GM23338 (cell line): ENCODE results near the gene COG1.

Experiments
- CREB1 ChIP-seq: fragments of 250-450 bp; sonication (Bioruptor Pico); IDR thresholded peaks from 2 replicates; pipeline ENCODE4 v1.5.0; 2020; ENCODE audit warnings: low read depth, mild to moderate bottlenecking, moderate library complexity
- CTCF ChIP-seq, 2 experiments: fragments of 200-600 bp in 1 of 2; sonication (generic) in 1 of 2; conservative IDR thresholded peaks; 2 replicates each; pipeline versions ENCODE4 v1.5.1 to v1.6.1; 2016 to 2017; ENCODE audit warnings: antibody characterized with exemption in 2 of 2, low read depth in 2 of 2, mild to moderate bottlenecking in 2 of 2, moderate library complexity in 1 of 2
- EZH2 ChIP-seq: fragments of 200-600 bp; sonication (generic); IDR thresholded peaks from one replicate; pipeline ENCODE4 v1.8.0; 2017; ENCODE audit warnings: antibody characterized with exemption, mild to moderate bottlenecking, low read depth; ENCODE audit not compliant: unreplicated experiment
- EZH2phosphoT487 ChIP-seq: fragments of 200-600 bp; sonication (generic); IDR thresholded peaks from one replicate; pipeline ENCODE4 v1.8.1; 2018; ENCODE audit warnings: antibody characterized with exemption; ENCODE audit not compliant: unreplicated experiment
- JUNB ChIP-seq: IDR thresholded peaks from one replicate; pipeline ENCODE4 v1.6.1; 2016; ENCODE audit warnings: antibody characterized with exemption; ENCODE audit not compliant: unreplicated experiment
- NANOG ChIP-seq: IDR thresholded peaks from 2 replicates; pipeline ENCODE4 v1.6.1; 2016; ENCODE audit warnings: antibody characterized with exemption, borderline replicate concordance
- POLR2AphosphoS5 ChIP-seq: IDR thresholded peaks from 2 replicates; pipeline ENCODE4 v1.6.1; 2016; ENCODE audit warnings: antibody characterized with exemption, low read depth
- ZNF331 ChIP-seq: fragments of 250-450 bp; sonication (Bioruptor Pico); IDR thresholded peaks from 2 replicates; pipeline ENCODE4 v1.5.0; 2020; ENCODE audit warnings: low read depth, mild to moderate bottlenecking, moderate library complexity
- TF ChIP-seq, protein P1 (sequence below): IDR thresholded peaks from one replicate; pipeline ENCODE4 v1.6.1; 2018; ENCODE audit warnings: antibody characterized with exemption; ENCODE audit not compliant: unreplicated experiment
- TF ChIP-seq, protein P2 (sequence below): IDR thresholded peaks from 2 replicates; pipeline ENCODE4 v1.6.1; 2016; ENCODE audit warnings: antibody characterized with exemption

DNA sequence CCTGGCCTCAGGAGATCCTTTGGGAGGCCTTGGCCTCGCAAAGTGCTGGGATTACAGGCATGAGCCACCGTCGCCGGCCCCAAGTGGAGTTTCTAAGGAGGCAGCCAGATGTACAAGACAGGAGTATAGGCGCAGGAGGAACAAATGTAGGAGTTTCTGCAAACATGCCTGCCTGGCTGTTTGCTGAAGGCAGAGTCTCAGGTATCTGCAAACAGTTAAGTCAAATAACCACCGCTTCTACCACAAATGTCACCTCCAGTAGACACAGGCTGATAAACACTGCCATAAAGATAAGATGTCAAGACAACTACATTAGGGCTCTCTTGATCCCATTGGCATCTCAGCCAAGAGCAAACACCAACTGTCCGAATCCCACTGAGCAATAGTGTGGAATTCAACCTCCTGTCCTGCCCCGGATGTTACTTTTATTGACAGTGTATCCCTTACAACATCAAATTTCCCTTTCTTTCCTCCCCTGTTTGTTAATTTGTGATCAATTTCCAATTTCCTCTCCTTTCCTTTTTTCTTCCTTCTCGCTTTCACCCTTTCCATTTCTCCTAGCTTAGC lies 5.6 kb upstream of the COG1 start:
- TF ChIP-seq, protein P1, sequence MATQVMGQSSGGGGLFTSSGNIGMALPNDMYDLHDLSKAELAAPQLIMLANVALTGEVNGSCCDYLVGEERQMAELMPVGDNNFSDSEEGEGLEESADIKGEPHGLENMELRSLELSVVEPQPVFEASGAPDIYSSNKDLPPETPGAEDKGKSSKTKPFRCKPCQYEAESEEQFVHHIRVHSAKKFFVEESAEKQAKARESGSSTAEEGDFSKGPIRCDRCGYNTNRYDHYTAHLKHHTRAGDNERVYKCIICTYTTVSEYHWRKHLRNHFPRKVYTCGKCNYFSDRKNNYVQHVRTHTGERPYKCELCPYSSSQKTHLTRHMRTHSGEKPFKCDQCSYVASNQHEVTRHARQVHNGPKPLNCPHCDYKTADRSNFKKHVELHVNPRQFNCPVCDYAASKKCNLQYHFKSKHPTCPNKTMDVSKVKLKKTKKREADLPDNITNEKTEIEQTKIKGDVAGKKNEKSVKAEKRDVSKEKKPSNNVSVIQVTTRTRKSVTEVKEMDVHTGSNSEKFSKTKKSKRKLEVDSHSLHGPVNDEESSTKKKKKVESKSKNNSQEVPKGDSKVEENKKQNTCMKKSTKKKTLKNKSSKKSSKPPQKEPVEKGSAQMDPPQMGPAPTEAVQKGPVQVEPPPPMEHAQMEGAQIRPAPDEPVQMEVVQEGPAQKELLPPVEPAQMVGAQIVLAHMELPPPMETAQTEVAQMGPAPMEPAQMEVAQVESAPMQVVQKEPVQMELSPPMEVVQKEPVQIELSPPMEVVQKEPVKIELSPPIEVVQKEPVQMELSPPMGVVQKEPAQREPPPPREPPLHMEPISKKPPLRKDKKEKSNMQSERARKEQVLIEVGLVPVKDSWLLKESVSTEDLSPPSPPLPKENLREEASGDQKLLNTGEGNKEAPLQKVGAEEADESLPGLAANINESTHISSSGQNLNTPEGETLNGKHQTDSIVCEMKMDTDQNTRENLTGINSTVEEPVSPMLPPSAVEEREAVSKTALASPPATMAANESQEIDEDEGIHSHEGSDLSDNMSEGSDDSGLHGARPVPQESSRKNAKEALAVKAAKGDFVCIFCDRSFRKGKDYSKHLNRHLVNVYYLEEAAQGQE, result no peak
- TF ChIP-seq CTCF (conservative IDR thresholded peaks at IDR 0.05; ENCODE audit: low read depth in 2 of 2), result no peak
- TF ChIP-seq POLR2AphosphoS5, result no peak
- no peak for TF ChIP-seq EZH2phosphoT487
- no peak for TF ChIP-seq EZH2
- TF ChIP-seq ZNF331, result no peak
- TF ChIP-seq CREB1 (CRISPR knock-in tag), result no peak
- TF ChIP-seq NANOG, result no peak
- TF ChIP-seq, protein P2, sequence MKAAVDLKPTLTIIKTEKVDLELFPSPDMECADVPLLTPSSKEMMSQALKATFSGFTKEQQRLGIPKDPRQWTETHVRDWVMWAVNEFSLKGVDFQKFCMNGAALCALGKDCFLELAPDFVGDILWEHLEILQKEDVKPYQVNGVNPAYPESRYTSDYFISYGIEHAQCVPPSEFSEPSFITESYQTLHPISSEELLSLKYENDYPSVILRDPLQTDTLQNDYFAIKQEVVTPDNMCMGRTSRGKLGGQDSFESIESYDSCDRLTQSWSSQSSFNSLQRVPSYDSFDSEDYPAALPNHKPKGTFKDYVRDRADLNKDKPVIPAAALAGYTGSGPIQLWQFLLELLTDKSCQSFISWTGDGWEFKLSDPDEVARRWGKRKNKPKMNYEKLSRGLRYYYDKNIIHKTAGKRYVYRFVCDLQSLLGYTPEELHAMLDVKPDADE, result no peak
- no peak for TF ChIP-seq JUNB
